ENCODE data around the gene IFI44L.

Gene IFI44L
- total RNA-seq: 19.9 to 119 reads per million in 2 donors

DNA sequence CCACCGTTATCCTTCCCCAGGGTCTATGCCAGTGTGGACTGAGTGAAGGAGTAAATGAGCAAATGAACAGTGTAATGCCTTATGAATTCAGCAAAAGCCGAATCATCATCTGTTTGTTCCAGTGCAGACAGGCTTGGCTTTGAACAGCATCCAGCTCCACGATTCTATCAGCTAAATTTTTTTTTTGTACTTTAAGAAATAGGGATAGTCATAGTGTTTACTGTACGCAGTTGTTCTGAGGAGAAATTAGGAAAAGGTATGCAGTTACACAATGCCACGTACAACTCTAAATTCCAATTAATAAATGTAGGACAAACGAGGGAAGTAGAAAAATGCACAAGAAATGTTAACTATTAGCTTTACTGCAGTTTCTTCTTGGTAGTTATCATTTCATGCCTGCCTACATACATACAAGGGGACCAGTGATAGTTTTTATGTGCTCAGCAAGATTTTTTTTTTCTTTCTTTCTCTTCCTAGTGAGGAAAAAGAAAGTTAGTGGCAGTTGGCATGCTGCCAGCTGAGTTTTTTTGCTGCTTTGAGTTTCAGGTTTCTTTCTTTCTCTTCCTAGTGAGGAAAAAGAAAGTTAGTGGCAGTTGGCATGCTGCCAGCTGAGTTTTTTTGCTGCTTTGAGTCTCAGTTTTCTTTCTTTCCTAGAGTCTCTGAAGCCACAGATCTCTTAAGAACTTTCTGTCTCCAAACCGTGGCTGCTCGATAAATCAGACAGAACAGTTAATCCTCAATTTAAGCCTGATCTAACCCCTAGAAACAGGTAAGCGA, at the start of gene IFI44L:
TSS of gene IFI44L (plus strand) at position 646 of the 777 bp plus-strand sequence. CDS start 7,468 bp downstream, outside the sequence.
- peak; percentile 43 for DNase-seq

DNA sequence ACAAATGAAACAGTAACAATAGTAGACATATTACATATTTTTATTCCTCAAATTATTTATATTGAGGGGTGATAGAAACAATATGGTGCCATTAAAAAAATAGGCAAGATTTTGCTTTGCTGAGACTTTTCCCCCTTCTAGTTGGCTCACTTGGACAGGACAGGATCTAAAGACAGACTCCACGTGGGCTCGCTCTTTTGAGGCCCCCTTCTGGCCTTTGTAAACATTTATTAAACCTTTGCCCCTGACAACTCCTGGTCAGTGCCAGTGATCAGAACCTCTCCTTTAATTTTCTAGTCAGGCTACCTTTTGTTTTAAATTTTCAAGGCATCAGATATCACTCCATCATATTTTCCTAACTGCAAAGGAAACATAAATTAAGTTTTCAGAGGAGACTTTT, 49.7 kb upstream of the IFI44L start:
- DNase-seq: no peak

DNA sequence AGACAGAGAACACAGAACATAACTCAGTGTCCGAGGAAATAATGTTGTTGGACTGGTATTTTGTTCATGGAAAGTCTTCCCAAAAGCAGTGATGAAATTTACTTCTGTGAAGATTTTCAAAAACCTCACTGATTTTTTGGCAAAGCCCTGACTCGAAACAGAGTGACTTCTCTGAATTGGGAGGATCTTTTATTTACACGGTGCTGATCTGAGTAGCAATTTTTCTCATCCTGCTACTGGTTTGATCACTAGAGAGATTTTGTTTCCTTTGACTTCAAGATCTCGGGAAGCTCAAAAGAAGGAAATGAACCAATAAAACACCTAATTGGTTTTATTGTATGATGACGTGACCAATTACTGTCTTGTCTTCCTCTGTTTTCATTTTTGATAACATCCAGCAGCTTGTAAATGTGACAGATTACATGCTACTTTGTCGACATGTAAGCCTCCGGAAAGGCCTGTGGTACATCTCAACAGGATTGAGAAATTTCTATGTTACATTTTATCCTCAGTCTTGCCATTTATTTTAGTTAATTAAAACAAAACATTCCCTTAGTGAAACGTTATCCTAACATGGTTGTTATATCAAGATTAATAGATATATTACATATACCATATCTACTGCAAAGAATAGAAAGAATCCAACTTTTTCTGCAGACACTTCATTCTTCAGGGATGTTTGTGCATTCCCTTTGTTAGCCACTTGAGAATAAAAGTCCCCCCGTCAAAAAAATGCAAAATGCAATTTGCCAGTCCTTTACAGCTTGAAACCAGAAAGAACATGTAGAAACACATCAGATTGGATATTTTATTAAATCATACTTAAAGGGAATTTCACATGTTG, 42.8 kb upstream of the IFI44L start:
- no peak for DNase-seq

DNA sequence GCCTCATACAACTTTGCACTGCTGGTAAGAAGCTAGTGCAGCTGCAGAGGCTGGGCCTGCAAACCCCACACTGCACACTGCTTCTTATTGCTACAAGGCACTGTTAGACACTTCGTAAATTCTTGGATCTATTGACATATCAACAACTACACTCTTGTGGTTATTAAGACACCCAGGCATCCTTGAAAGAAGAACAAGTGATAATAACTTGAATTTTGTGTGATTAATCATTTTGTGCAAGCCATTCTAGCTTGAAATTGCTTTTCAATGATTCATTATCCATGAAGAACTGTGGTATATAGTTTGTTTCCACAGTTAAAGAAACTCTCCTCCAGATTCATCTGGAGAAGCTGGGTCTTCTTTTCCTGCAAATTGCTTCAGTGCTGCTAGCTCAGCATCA, 33.7 kb upstream of the IFI44L start:
- DNase-seq: no peak

DNA sequence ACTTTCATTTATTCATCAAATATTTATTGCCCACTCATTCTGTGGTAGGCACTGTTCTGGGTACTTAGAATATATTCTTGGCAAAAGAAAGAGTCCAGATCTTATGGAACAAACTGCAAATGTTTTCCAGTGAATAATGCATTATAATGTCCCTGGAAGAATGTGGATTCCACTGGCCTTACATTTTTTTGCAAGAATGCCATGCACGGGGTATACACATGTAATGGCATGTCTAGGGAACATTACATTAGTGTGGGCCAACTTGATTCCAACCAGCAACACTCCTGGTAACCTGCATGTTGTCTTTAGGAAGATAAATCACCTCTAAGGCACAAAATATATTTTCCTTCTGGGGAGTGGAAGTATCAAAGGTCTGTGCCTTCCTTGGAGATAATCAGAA, 33.0 kb upstream of the IFI44L start:
- no peak for DNase-seq

DNA sequence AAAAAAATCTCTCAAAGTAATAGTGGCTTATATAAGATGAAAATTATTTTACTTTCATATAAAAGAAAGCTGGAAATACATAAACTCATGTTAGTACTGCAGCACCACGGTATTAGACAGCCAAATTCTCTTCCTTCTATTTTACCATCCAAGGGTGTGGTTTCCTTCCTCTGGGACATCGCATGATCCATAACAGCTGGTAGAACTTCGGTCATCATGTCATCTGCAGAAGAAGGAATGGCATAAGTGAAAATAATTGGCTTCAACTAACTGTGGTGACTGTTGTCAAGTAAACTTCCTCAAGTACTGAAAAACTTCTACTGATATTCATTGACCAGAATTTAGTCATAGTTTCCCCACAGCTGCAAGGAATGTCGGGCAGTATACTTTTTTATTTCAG, 28.3 kb upstream of the IFI44L start:
- DNase-seq: no peak

DNA sequence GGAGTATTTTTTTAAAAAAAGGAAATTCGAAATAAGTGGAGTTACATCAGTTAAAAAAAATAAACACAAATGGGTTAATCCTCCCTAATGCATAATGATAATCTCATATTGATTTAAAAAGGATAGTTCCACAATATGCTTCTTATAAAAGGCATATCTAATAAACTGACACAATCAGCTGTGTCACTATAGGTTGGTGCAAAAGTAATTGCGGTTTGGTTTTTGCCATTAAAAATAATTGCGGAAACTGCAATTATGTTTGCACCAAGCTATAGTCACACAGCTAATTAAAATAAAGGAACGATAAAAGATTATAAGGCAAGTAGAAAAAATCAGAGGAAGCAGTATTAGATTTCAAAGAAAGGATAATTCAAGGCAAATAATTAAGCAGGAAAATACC, 21.0 kb upstream of the IFI44L start:
- no peak for DNase-seq

DNA sequence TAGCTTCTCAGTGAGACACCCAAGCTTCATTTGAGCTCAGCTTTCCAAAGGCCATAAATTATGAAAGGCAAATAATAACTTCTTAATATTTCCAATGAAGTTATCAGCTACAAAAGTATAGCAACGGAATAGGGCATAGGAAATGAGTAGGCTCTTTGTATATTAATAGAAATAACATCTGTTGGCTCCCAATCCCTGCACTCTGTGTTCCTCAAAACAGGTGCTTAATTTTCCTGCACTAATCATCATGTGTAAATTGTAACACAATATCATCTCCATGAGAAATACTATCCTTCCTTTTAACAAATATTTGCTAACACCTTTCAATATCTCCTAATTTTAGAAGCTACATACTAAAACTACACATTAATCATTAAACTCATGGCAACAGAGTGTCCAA, 19.2 kb upstream of the IFI44L start:
- no peak for DNase-seq

DNA sequence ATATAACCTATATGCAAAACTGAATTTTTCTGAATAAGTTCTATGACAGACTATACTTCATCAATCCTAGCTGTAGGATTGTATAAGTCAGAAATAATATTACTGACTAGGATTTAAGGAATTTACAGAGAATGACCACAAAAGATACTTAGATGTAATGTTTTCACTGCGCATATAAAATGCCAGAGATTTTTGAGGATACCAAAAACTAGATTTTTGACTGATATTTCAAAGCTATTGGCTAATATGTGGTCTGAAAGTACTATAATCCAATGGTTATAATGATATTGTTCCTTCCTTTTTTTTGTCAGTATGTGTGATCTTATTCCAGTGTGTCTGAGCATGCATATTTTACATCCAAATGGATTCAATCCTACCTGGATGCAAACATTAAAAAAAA, 17.0 kb upstream of the IFI44L start:
- no peak for DNase-seq

DNA sequence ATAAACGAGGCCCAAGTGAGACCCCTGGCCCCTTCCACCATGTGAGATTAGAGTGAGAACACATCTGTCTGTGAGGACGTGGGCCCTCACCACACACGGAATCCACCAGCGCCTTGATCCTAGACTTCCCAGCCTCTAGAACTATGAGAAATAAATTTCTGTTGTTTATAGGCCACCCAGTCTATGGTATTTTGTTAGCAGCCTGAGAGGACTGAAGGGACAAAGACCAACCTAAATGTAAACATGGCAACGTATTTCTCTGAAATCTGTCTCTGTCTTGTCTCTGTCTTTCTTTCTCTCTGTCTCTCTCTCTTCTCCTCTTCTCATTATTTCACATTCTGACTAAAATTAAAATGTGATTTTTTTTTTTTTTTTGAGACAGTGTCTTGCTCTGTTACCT, 15.6 kb upstream of the IFI44L start:
- no peak for DNase-seq

DNA sequence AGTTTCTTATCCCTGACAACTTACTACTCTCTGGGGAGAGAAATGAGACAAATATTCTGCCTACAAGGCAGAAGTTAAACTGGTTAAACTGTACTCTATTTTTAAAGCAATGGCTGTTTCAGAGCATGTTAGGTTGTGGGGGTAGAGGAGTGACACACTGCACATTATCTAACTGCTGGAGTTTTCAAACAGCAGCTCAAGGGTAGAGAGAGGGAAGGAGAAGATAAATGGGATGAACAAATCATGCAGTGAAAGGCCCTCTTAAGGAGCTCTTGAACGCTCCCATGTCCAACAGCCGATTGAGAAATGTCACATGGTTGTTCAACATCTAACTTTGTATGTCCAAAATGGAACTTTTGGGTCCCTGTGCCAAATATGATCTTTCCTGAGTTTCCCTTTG, 14.0 kb upstream of the IFI44L start:
- DNase-seq: no peak

DNA sequence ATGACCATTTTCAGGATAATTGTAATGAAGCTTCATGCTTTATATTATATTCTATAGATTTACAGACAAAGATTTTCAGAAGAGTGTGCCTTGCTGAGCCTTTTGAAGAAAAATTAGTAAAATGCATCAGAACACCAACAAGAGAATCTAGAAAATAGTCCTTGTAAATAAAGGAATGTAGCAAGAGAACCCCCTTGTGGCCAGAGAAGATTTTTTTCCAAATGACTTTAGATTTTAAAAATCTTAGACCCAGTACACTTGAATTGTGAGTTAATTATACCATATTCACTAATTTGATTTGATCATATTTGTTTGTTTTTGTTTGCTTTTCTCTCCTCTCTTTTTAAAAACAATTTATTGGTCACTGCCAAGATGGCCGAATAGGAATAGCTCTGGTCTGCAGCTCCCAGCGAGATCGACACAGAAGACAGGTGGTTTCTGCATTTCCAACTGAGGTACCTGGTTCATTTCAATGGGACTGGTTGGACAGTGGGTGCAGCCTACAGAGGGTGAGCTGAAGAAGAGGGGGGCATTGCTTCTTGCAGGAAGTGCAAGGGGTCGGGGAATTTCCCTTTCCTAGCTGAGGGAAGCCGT, 12.8 kb upstream of the IFI44L start:
- no peak for DNase-seq

DNA sequence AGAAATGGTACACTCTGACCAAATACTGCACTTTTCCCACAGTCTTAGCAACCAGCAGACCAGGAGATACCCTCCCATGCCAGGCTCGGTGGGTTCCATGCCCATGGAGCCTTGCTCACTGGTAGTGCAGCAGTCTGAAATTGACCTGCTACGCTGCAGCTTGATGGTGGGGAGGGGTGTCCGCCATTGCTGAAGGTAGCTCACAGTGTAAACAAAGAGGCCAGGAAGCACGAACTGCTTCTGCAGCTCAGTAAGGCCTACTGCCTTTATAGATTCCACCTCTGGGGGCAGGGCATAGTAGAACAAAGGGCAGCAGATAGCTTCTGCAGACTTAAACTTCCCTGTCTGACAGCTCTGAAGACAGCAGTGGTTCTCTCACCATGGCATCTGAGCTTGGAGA, 12.3 kb upstream of the IFI44L start:
- DNase-seq: no peak

DNA sequence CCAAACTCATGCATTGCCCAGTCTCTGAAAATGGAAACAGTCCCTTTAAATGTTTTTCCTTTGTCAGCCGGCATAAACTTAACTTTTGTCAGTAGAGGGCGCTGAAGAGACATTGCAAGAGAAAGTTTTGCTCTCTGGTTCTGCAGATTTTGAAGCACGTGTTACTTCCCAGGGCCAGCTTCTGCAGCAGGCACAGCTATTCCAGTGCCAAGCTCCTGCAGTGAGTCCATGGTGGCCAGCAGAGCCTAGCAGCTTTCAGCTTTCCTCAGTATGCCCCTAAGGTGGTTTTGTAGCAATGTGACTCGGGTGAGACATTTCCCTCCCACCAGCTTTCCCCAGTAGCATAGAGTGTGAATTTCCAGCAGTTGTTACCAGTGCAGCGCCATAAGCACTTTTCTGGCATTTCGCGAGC, 2.6 kb upstream of the IFI44L start:
- DNase-seq: peak; percentile 38

DNA sequence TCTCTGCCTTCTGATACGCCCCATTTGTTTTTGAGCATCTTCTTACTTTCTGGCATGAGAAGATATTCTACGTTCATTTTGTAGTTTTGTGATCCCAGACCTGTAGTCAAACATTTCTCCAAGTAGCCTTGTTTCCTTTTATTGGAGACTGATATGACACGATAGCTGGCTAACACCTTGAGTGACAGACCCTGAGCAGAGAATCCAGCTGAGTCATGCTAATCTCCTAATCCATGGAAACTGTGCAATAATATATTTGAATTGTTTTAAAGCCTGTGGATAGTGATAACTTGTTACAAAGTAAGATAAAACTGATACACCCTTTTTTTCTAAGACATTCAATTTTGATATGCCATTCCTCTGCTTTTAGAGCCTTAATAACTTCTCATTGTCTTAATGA, 1.2 kb upstream of the IFI44L start:
- no peak for DNase-seq

DNA sequence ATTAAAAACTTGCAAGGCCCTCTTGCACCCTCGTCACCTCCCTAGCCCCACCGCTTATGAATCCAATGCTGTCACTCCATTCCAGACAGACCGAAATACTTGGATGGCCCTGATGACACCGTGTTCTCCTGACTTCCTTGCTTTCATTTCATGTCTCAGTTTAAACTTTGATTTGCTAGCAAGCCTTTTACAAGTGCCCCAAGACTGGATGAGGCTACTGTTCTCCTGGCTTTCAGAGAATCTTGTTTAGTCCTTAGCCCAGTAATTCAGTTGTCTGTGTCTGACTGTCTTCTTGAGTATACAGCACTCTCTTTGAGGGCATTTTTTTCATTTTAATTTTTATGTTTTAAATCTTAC, 824 bp upstream of the IFI44L start:
- no peak for DNase-seq

DNA sequence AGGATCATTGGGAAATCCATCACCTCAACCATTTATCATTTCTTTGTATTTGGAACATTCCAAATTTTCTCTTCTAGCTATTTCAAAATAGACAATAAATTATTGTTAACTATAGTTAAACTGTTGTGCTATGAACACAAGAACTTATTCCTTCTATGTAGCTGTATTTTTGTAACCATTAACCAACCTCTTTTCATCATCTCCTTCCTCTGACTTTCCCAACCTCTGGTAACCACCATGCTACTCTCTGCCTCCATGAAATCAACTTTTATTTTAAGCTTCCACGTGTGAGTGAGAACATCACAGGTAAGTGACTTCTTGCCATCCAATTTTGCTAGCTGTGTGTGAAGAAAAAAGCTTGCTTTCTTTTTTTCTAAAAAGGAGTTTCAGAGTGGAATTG, 418 bp downstream of the IFI44L start:
- DNase-seq: no peak

DNA sequence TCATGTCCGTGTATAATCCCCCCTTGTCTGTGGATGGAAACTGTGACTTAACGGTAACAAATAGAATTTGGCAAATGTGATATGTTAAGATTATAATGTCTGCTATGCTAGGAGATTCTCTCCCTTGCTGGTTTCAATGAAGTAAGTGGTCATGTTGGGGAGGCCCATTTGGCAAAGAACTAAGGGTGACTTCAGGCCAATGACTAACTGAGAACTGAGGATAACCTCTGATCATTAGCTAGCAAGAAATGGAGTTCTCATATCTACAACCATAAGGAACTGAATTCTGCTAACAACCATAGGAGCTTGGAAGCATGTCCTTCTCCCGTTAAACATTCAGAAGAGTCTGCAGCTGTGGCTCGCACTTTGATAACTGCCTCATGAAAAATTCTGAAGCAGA, 2.3 kb downstream of the IFI44L start:
- no peak for DNase-seq

DNA sequence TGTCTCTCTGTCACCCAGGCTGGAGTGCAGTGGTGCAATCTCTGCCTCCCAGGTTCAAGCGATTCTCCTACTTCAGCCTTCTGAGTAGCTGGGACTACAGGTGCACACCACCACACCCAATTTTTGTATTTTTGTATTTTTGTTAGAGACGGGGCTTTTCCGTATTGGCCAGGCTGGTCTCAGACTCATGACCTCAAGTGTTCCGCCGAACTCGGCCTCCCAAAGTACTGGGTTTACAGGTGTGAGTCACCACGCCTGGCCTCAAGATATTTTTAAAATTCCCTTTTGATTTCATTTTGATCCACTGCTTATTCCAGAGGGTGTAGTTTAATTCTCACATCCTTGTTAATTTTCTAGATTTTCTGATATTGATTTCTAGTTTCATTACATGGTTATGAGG, 3.8 kb downstream of the IFI44L start:
- no peak for DNase-seq

DNA sequence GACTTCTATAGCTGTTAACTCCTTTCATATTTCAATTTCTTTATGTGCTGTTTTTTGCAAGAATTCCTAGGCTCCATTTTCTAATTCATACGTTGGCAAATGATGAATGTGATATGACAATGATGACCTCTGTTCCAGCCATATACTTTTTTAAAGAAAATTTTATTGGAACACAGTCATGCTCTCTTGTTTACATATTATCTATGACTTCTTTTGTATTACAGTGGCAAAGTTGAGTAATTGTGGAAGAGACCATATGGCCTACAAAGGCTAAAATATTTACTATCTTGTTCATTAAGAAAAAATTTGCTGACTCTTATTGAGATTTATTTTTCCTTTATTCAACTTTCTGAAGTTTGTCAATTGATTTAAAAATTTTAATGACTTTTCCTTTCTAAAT, 7.1 kb downstream of the IFI44L start:
- no peak for DNase-seq

DNA sequence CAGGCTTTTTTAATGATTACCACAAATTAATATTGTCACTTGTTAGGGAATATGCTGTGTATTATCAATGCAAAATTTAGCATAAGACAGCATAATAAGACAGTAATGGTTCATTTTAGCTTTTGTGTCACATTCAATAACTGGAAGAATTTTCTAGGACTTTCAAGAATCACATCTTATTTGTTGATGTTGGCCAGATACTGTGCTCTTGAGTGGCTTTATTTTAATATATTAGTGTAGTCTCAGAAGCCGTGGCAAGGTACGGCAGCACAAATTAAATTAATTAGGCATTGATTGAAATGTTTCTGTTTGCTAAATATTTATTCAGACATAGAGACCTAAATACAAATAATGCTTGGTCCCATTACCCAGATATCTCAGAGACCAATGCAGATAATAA, 10.4 kb downstream of the IFI44L start:
- no peak for DNase-seq

DNA sequence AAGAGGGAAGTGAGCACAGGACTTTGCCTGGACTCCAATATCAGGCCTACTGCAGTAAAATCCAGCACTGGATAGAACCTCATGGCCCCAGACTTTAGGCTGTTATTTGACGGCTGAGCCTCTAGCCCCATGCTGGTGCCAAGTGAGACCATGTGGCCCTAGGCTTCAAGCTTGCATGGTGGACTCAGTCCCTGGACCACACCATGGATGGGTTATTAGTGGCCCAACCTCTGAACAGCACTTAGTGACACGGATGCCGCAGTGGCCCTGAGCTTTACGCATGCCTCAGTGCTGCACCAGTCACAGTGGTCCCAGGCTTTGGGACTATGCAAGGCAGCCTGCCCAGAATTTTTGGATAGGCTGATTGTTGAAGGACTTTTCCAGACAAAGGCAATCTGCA, 13.0 kb downstream of the IFI44L start:
- no peak for DNase-seq

DNA sequence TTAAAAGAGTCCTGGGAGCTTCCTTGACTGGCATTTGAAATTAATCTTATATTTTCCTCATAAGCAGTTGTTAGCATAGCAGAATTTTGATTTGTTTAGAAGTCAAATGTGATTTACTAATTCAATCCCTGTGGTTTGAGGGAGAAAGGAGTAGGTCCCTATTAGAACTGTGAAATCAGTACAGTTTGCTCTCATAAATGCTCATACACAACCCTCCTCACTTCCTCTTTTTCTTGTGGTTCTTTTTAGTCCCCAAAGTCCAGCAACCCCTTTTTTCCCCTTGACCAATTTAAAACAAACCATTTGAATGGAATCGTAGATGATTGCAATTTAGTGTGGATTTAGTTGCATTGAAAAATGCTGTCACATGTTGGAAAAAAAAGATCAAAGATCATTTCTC, 20.2 kb downstream of the IFI44L start:
- no peak for DNase-seq

DNA sequence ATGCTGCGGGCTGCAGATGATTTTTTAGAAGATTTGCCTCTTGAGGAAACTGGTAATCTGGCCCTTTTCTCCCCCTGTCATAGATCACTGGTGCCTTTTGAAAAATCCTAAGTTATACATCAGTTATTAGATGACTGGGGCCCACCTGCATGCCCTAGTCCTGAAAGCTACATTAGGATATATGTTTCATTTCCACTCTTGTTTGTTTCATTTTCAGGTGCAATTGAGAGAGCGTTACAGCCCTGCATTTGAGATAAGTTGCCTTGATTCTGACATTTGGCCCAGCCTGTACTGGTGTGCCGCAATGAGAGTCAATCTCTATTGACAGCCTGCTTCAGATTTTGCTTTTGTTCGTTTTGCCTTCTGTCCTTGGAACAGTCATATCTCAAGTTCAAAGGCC, 21.3 kb downstream of the IFI44L start:
- DNase-seq: no peak
